ENCODE results near the gene PRKACB.

PRKACB gene

GRCh38 chr1:84250668-84251067 lies 106.6 kb downstream of the PRKACB start:
- Histone ChIP-seq H3K4me2 (ENCODE audit: low read length) (no peak overlapping the region), H3K9me3 (ENCODE audit: control insufficient read depth, low read length) (no peaks in the 10 kb centered on the region), H3K27ac (no peak overlapping the region), H3K27me3 (ENCODE audit: control insufficient read depth, insufficient read depth, low read length) (no peaks in the 10 kb centered on the region), H3K79me2 (no peaks in the 10 kb centered on the region), H3K4me1 (no peaks in the 10 kb centered on the region), H3K9ac (no peak overlapping the region), H2AFZ (no peak overlapping the region), H3K36me3 (ENCODE audit: control insufficient read depth, insufficient read depth, low read length) (no peaks in the 10 kb centered on the region), H3K4me3 (ENCODE audit: low read depth, low read length) (no peak overlapping the region)
- TF ChIP-seq, protein P1, sequence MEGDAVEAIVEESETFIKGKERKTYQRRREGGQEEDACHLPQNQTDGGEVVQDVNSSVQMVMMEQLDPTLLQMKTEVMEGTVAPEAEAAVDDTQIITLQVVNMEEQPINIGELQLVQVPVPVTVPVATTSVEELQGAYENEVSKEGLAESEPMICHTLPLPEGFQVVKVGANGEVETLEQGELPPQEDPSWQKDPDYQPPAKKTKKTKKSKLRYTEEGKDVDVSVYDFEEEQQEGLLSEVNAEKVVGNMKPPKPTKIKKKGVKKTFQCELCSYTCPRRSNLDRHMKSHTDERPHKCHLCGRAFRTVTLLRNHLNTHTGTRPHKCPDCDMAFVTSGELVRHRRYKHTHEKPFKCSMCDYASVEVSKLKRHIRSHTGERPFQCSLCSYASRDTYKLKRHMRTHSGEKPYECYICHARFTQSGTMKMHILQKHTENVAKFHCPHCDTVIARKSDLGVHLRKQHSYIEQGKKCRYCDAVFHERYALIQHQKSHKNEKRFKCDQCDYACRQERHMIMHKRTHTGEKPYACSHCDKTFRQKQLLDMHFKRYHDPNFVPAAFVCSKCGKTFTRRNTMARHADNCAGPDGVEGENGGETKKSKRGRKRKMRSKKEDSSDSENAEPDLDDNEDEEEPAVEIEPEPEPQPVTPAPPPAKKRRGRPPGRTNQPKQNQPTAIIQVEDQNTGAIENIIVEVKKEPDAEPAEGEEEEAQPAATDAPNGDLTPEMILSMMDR (IDR thresholded peaks at IDR 0.05), result no peak

GRCh38 chr1:84253036-84253435 lies 109.0 kb downstream of the PRKACB start:
- no peaks in the 10 kb centered on the region for H3K27me3 ChIP-seq (ENCODE audit: control insufficient read depth, insufficient read depth, low read length)
- no peaks in the 10 kb centered on the region for H3K79me2 ChIP-seq
- H2AFZ ChIP-seq, result no peak overlapping the region
- H3K27ac ChIP-seq, result no peak overlapping the region
- no peaks in the 10 kb centered on the region for H3K9me3 ChIP-seq (ENCODE audit: control insufficient read depth, low read length)
- H3K4me1 ChIP-seq, result no peaks in the 10 kb centered on the region
- H3K4me3 ChIP-seq (ENCODE audit: low read depth, low read length), result no peak overlapping the region
- H3K36me3 ChIP-seq (ENCODE audit: control insufficient read depth, insufficient read depth, low read length), result no peaks in the 10 kb centered on the region
- H3K4me2 ChIP-seq (ENCODE audit: low read length), result no peak overlapping the region
- H3K9ac ChIP-seq, result no peak overlapping the region
- TF ChIP-seq, protein P1 (IDR thresholded peaks at IDR 0.05), result no peak

DNA sequence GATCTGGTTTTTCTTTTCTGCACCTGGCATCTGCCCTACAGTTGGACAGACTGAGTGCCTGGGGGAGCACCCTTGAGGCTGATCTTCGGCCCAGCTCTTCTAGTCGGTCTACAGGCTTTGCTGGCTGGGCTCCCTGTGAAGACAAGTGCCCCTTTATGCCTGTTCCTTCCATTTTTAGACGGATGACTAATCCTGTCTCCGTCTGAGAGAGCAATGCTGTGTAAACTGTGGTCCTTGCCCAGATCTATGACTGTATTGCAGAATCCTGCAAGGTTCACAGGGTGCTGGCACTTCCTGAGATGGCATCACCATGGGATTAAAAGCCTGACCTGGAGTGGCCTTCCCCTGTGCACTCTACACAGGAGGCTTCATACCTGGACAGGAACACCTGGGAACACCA lies 109.8 kb downstream of the PRKACB start:
- Histone ChIP-seq H3K9me3 (ENCODE audit: control insufficient read depth, low read length) (no peaks in the 10 kb centered on the region), H3K9ac (no peak overlapping the region), H3K4me2 (ENCODE audit: low read length) (no peak overlapping the region), H3K27me3 (ENCODE audit: control insufficient read depth, insufficient read depth, low read length) (no peaks in the 10 kb centered on the region), H3K4me3 (ENCODE audit: low read depth, low read length) (no peak overlapping the region), H3K4me1 (no peaks in the 10 kb centered on the region), H3K79me2 (no peaks in the 10 kb centered on the region), H3K27ac (no peak overlapping the region), H3K36me3 (ENCODE audit: control insufficient read depth, insufficient read depth, low read length) (no peaks in the 10 kb centered on the region), H2AFZ (no peak overlapping the region)
- TF ChIP-seq, protein P1 (IDR thresholded peaks at IDR 0.05), result no peak

DNA sequence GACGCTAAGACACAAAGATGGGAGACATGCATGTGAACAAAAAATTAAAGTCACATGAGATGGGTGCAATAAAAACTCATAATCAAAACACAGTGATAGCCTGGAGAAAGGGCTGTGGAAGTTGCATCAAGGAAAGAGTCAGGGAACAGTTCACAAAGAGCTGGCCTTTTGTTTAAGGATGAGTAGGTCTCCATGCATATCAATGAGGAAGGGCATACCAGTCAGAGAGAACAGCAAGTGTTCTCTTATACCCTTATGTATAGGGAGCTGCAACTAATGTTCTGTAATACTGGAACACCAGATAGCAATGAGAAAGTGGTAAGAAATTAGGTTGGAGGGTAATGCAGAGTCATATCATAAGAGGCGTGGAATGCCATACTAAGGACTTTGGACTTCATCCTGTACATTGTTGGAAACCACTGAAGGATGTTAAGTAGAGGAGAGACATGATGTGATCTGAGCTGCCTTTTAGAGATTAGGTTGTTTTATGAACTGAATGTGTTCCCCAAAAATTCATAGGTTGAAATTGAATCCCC lies 110.7 kb downstream of the PRKACB start:
- Histone ChIP-seq H3K27me3 (ENCODE audit: control insufficient read depth, insufficient read depth, low read length) (no peaks in the 10 kb centered on the region), H3K9ac (no peak overlapping the region), H3K9me3 (ENCODE audit: control insufficient read depth, low read length) (no peaks in the 10 kb centered on the region), H3K4me1 (no peaks in the 10 kb centered on the region), H3K36me3 (ENCODE audit: control insufficient read depth, insufficient read depth, low read length) (no peaks in the 10 kb centered on the region), H3K4me2 (ENCODE audit: low read length) (no peak overlapping the region), H3K27ac (no peak overlapping the region), H2AFZ (no peak overlapping the region), H3K4me3 (ENCODE audit: low read depth, low read length) (no peak overlapping the region), H3K79me2 (no peaks in the 10 kb centered on the region)
- TF ChIP-seq, protein P1 (IDR thresholded peaks at IDR 0.05), result no peak

- Histone ChIP-seq H3K79me2 (no peaks in the 10 kb centered on the region), H3K4me2 (ENCODE audit: low read length) (no peak overlapping the region), H3K27me3 (ENCODE audit: control insufficient read depth, insufficient read depth, low read length) (no peaks in the 10 kb centered on the region), H3K9me3 (ENCODE audit: control insufficient read depth, low read length) (no peaks in the 10 kb centered on the region), H3K4me3 (ENCODE audit: low read depth, low read length) (no peak overlapping the region), H3K9ac (no peak overlapping the region), H3K36me3 (ENCODE audit: control insufficient read depth, insufficient read depth, low read length) (no peaks in the 10 kb centered on the region), H3K27ac (no peak overlapping the region), H3K4me1 (no peaks in the 10 kb centered on the region), H2AFZ (no peak overlapping the region)
- TF ChIP-seq, protein P1 (IDR thresholded peaks at IDR 0.05), result no peak
Measured at GRCh38 chr1:84255582-84255981, 111.5 kb downstream of the PRKACB start.

All from parathyroid adenoma (tissue), 2 donors.